ENCODE data around the gene NAT9. TPM values are rescaled to one million over a fixed set of nuclear protein-coding genes. Genes with fewer than 3 reads are reported as not detected.

The NAT9 gene
- total and polyA plus RNA-seq, 2 experiments from 2014 or later: 37.3 to 37.5 TPM

DNA sequence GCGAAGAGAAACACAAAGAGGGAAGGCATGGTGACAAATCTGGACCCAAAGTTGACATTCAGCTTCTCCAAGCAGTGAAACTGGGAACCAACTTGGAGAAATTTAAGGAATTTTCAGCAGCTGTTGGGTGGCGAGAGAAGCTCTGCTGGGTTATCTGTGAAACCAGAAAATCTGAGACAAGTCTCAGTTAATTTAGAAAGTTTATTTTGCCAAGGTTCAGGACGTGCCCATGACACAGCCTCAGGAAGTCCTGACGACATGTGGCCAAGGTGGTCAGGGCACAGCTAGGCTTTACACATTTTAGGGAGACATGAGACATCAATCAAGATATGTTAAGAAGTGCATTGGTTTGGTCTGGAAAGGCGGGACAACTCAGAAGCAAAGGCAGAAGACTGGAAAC is 52.3 kb downstream of the NAT9 start:
- H3K4me3 Mint-ChIP-seq: no peak overlapping the region

DNA sequence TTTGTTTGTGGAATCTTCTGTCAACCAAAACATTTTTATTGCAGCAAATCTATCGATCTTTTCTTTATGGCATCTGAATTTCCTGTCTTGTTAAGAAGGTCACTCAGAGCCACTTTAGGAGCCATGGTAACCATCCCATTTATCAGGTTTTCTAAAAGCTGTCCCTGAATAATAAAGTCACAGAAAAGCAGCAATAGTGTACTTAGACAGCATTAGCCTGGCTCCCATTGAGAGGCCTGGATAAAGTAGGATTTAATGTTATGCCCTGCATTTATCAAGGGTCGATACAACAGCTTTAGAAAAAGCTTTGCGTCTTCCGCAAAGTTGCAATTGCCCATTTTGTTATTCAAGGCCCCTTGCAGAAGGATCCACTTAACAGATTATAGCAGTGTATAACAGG is 53.4 kb downstream of the NAT9 start:
- H3K4me2 ChIP-seq: no peak overlapping the region
- H4K20me1 ChIP-seq (replicated peaks; ENCODE audit: insufficient read depth): no peaks in the 10 kb centered on the region
- ATAC-seq: no peak
- no peak overlapping the region for H2AFZ ChIP-seq
- DNase-seq (ENCODE audit: low spot score): no peak
- no peaks in the 10 kb centered on the region for H3K36me3 Mint-ChIP-seq (ENCODE audit: low read depth)
- no peaks in the 10 kb centered on the region for H3K27me3 ChIP-seq (ENCODE audit: insufficient read depth)
- H3K36me3 ChIP-seq (ENCODE audit: insufficient read depth): no peaks in the 10 kb centered on the region
- peaks cover 2% of the 10 kb centered on the region for H3K27me3 Mint-ChIP-seq (ENCODE audit: insufficient read depth, low read depth, poor library complexity)
- no peak overlapping the region for H3K4me3 ChIP-seq
- no peaks in the 10 kb centered on the region for H3K4me1 ChIP-seq (ENCODE audit: insufficient read depth)
- no peak overlapping the region for H3K27ac ChIP-seq (ENCODE audit: low read depth)
- no peaks in the 10 kb centered on the region for H3K9me2 ChIP-seq (ENCODE audit: insufficient read depth)
- no peaks in the 10 kb centered on the region for H3K4me1 Mint-ChIP-seq
- H3K4me3 Mint-ChIP-seq: no peak overlapping the region
- H3F3A ChIP-seq (replicated peaks; ENCODE audit: low read depth): peaks cover under 1% of the 10 kb centered on the region; the same call in 1 of the 2 replicates
- TF ChIP-seq CREB1 (CRISPR knock-in tag; IDR thresholded peaks at IDR 0.05; ENCODE audit: low read depth) (no peak), ZNF114 (CRISPR knock-in tag; IDR thresholded peaks at IDR 0.05) (no peak), JUNB (IDR thresholded peaks at IDR 0.05; ENCODE audit: unreplicated experiment) (no peak), EZH2phosphoT487 (IDR thresholded peaks at IDR 0.05; ENCODE audit: unreplicated experiment) (no peak), CTCF (conservative IDR thresholded peaks at IDR 0.05; ENCODE audit: low read depth in 2 of 2) (no peak)
- no peaks in the 10 kb centered on the region for H3K79me2 ChIP-seq (replicated peaks; ENCODE audit: insufficient read depth)
- no peak overlapping the region for H3K27ac Mint-ChIP-seq
- H3K9me3 Mint-ChIP-seq: no peaks in the 10 kb centered on the region; the same call in 2 of the 3 replicates

More for the DNA sequence above, 52.3 kb downstream of the NAT9 start:
- ATAC-seq (no peak), DNase-seq (ENCODE audit: low spot score) (no peak)
- no peaks in the 10 kb centered on the region for H3K79me2 ChIP-seq (replicated peaks; ENCODE audit: insufficient read depth)
- peaks cover 12% of the 10 kb centered on the region for H3F3A ChIP-seq (replicated peaks; ENCODE audit: low read depth)
- Mint-ChIP-seq H3K4me1 (no peaks in the 10 kb centered on the region), H3K27ac (no peak overlapping the region), H3K27me3 (ENCODE audit: insufficient read depth, low read depth, poor library complexity) (peaks cover 2% of the 10 kb centered on the region), H3K9me3 (no peaks in the 10 kb centered on the region; the same call in 2 of the 3 replicates), H3K36me3 (ENCODE audit: low read depth) (no peaks in the 10 kb centered on the region)
- H3K27ac ChIP-seq (ENCODE audit: low read depth): no peak overlapping the region
- no peaks in the 10 kb centered on the region for H3K4me1 ChIP-seq (ENCODE audit: insufficient read depth)
- H3K9me2 ChIP-seq (ENCODE audit: insufficient read depth): no peaks in the 10 kb centered on the region
- H3K36me3 ChIP-seq (ENCODE audit: insufficient read depth): no peaks in the 10 kb centered on the region
- no peak overlapping the region for H2AFZ ChIP-seq
- no peak overlapping the region for H3K4me2 ChIP-seq
- no peak overlapping the region for H3K4me3 ChIP-seq
- TF ChIP-seq POLR2AphosphoS5 (IDR thresholded peaks at IDR 0.05; ENCODE audit: low read depth): no peak
- TF ChIP-seq ZNF331 (CRISPR knock-in tag; IDR thresholded peaks at IDR 0.05; ENCODE audit: low read depth): no peak
- TF ChIP-seq NANOG (IDR thresholded peaks at IDR 0.05; ENCODE audit: borderline replicate concordance): no peak
- TF ChIP-seq CTCF (conservative IDR thresholded peaks at IDR 0.05; ENCODE audit: low read depth in 2 of 2): no peak
- TF ChIP-seq ZNF114 (CRISPR knock-in tag; IDR thresholded peaks at IDR 0.05): no peak
- TF ChIP-seq, protein P1, sequence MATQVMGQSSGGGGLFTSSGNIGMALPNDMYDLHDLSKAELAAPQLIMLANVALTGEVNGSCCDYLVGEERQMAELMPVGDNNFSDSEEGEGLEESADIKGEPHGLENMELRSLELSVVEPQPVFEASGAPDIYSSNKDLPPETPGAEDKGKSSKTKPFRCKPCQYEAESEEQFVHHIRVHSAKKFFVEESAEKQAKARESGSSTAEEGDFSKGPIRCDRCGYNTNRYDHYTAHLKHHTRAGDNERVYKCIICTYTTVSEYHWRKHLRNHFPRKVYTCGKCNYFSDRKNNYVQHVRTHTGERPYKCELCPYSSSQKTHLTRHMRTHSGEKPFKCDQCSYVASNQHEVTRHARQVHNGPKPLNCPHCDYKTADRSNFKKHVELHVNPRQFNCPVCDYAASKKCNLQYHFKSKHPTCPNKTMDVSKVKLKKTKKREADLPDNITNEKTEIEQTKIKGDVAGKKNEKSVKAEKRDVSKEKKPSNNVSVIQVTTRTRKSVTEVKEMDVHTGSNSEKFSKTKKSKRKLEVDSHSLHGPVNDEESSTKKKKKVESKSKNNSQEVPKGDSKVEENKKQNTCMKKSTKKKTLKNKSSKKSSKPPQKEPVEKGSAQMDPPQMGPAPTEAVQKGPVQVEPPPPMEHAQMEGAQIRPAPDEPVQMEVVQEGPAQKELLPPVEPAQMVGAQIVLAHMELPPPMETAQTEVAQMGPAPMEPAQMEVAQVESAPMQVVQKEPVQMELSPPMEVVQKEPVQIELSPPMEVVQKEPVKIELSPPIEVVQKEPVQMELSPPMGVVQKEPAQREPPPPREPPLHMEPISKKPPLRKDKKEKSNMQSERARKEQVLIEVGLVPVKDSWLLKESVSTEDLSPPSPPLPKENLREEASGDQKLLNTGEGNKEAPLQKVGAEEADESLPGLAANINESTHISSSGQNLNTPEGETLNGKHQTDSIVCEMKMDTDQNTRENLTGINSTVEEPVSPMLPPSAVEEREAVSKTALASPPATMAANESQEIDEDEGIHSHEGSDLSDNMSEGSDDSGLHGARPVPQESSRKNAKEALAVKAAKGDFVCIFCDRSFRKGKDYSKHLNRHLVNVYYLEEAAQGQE (IDR thresholded peaks at IDR 0.05; ENCODE audit: unreplicated experiment): no peak
- no peak for TF ChIP-seq CREB1 (CRISPR knock-in tag; IDR thresholded peaks at IDR 0.05; ENCODE audit: low read depth)
- no peak for TF ChIP-seq EZH2 (IDR thresholded peaks at IDR 0.05; ENCODE audit: low read depth, unreplicated experiment)
- no peaks in the 10 kb centered on the region for H4K20me1 ChIP-seq (replicated peaks; ENCODE audit: insufficient read depth)
- H3K27me3 ChIP-seq (ENCODE audit: insufficient read depth): no peaks in the 10 kb centered on the region
